ENCODE results near the gene CST1.
"Not testable (repeated sequence)": the region's sequence is repeated elsewhere in the genome, so short reads cannot be mapped to it uniquely, and the experiment has no call there.

DNA sequence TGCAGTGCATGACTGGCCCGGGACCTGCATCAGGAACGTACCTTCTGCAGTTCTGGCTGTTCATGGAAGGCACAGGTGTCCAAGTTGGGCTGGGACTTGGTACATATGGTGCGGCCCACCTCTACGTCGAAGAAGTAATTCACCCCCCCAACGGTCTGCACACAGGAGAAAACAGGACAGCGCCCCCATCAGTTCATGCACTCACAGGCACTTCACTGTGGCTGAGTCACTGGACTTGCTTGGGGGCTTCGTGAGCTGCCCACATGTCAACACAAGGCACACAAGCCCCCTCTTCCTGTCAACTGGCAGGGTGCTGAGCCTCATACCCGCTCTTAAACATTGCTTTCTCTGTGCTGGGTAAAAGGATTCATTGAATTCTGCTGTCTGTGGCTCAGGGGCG lies 1.8 kb downstream of the CST1 start:
- TF ChIP-seq, protein P1, sequence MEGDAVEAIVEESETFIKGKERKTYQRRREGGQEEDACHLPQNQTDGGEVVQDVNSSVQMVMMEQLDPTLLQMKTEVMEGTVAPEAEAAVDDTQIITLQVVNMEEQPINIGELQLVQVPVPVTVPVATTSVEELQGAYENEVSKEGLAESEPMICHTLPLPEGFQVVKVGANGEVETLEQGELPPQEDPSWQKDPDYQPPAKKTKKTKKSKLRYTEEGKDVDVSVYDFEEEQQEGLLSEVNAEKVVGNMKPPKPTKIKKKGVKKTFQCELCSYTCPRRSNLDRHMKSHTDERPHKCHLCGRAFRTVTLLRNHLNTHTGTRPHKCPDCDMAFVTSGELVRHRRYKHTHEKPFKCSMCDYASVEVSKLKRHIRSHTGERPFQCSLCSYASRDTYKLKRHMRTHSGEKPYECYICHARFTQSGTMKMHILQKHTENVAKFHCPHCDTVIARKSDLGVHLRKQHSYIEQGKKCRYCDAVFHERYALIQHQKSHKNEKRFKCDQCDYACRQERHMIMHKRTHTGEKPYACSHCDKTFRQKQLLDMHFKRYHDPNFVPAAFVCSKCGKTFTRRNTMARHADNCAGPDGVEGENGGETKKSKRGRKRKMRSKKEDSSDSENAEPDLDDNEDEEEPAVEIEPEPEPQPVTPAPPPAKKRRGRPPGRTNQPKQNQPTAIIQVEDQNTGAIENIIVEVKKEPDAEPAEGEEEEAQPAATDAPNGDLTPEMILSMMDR (IDR thresholded peaks at IDR 0.05; ENCODE audit: insufficient read depth, low read length): not testable (repeated sequence)
- TF ChIP-seq GABPA, POLR2AphosphoS5 (IDR thresholded peaks at IDR 0.05; ENCODE audit: low read depth): not testable (repeated sequence)
- TF ChIP-seq, protein P2, sequence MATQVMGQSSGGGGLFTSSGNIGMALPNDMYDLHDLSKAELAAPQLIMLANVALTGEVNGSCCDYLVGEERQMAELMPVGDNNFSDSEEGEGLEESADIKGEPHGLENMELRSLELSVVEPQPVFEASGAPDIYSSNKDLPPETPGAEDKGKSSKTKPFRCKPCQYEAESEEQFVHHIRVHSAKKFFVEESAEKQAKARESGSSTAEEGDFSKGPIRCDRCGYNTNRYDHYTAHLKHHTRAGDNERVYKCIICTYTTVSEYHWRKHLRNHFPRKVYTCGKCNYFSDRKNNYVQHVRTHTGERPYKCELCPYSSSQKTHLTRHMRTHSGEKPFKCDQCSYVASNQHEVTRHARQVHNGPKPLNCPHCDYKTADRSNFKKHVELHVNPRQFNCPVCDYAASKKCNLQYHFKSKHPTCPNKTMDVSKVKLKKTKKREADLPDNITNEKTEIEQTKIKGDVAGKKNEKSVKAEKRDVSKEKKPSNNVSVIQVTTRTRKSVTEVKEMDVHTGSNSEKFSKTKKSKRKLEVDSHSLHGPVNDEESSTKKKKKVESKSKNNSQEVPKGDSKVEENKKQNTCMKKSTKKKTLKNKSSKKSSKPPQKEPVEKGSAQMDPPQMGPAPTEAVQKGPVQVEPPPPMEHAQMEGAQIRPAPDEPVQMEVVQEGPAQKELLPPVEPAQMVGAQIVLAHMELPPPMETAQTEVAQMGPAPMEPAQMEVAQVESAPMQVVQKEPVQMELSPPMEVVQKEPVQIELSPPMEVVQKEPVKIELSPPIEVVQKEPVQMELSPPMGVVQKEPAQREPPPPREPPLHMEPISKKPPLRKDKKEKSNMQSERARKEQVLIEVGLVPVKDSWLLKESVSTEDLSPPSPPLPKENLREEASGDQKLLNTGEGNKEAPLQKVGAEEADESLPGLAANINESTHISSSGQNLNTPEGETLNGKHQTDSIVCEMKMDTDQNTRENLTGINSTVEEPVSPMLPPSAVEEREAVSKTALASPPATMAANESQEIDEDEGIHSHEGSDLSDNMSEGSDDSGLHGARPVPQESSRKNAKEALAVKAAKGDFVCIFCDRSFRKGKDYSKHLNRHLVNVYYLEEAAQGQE (IDR thresholded peaks at IDR 0.05; ENCODE audit: insufficient replicate concordance, low read depth): not testable (repeated sequence)

Data from HL-60 (cell line).